ENCODE data around the gene RANBP3L. TPM values are rescaled to one million over a fixed set of nuclear protein-coding genes. Genes with fewer than 3 reads are reported as not detected.

Gene RANBP3L
- total RNA-seq, 1 experiment from 2014 or later: not detected

- Histone ChIP-seq H3K23me2 (ENCODE audit: insufficient read length, low read depth, low read length, poor library complexity, severe bottlenecking) (no peaks in the 10 kb centered on the region), H4K20me1 (ENCODE audit: control insufficient read depth, insufficient read depth, insufficient read length) (no peaks in the 10 kb centered on the region), H3K14ac (ENCODE audit: insufficient read depth, low read length) (no peak overlapping the region), H2BK20ac (ENCODE audit: low read depth, low read length, poor library complexity, severe bottlenecking) (no peak overlapping the region), H2BK15ac (ENCODE audit: low read depth, low read length) (no peak overlapping the region), H3K27ac (ENCODE audit: insufficient read length, low read depth, low read length) (no peak overlapping the region), H3K56ac (ENCODE audit: insufficient read length, low read depth, low read length) (no peak overlapping the region), H3K18ac (ENCODE audit: insufficient read length, low read depth, low read length) (no peak overlapping the region), H3K79me1 (ENCODE audit: insufficient read depth, low read depth, low read length, poor library complexity, severe bottlenecking) (no peaks in the 10 kb centered on the region), H3K4me2 (ENCODE audit: insufficient read depth, insufficient read length, low read length) (no peak overlapping the region), H3K4ac (ENCODE audit: low read depth, low read length) (no peak overlapping the region), H3T11ph (ENCODE audit: low read length) (no peak overlapping the region), H3K9me3 (ENCODE audit: control insufficient read depth, low read depth, low read length) (no peaks in the 10 kb centered on the region), H3K9ac (ENCODE audit: extremely low read depth, insufficient read length, low read length) (no peak overlapping the region), H3K4me1 (ENCODE audit: insufficient read depth, low read length) (no peaks in the 10 kb centered on the region), H3K79me2 (ENCODE audit: insufficient read depth, low read length) (no peaks in the 10 kb centered on the region), H2AK5ac (ENCODE audit: insufficient read length, low read length) (no peak overlapping the region), H2BK5ac (ENCODE audit: insufficient read length, low read length) (no peak overlapping the region), H4K91ac (ENCODE audit: insufficient read length, low read depth, low read length) (no peak overlapping the region), H3K27me3 (ENCODE audit: insufficient read depth, low read length) (no peaks in the 10 kb centered on the region), H3K23ac (ENCODE audit: insufficient read length, low read depth, low read length) (no peak overlapping the region), H2BK120ac (ENCODE audit: low read depth, low read length, poor library complexity, severe bottlenecking) (no peak overlapping the region), H4K5ac (ENCODE audit: insufficient read length, low read depth, low read length) (no peak overlapping the region), H2BK12ac (ENCODE audit: insufficient read length, low read depth, low read length) (no peak overlapping the region), H4K8ac (replicated peaks; ENCODE audit: insufficient read length, low read depth, low read length) (no peak overlapping the region), H2AFZ (ENCODE audit: low read length) (no peak overlapping the region)
- Mint-ChIP-seq H3K36me3 (ENCODE audit: insufficient read depth in 1 of 3, low read depth in 3 of 3) (no peaks in the 10 kb centered on the region), H3K4me1 (peaks cover 6 to 12% of the 10 kb centered on the region in 2 experiments; a peak in 3 of 4 replicates), H3K27me3 (ENCODE audit: low read depth) (no peaks in the 10 kb centered on the region; the same call in 1 of the 2 replicates), H3K27ac (no peak overlapping the region), H3K4me3 (no peak overlapping the region), H3K9me3 (peaks cover 0 to 3% of the 10 kb centered on the region in 2 experiments; a peak in 2 of 5 replicates)
- no CpG with 5 or more reads among the region's 3 CpGs for WGBS (ENCODE audit: extremely low coverage, insufficient read length, low lambda C conversion rate)
- no peak for DNase-seq
- TF ChIP-seq CTCF (conservative IDR thresholded peaks at IDR 0.05): no peak
Observed at GRCh38 chr5:36300191-36300926, 1.3 kb downstream of the RANBP3L start.
